Keratinocyte (primary cell): ENCODE results near the gene FURIN. TPM values are rescaled to one million over a fixed set of nuclear protein-coding genes. Genes with fewer than 3 reads are reported as not detected.

Experiments used
- DNase-seq: peaks from one replicate; pipeline ENCODE4 v3.0.0-alpha.2; 2011; ENCODE audit warnings: low read depth, missing footprints, low spot score
- FAIRE-seq: peaks from 2 replicates; lab custom pipeline; 2011; peaks lifted over from hg19 to GRCh38; lab: Jason Lieb, UNC
- H2AFZ ChIP-seq: 2 replicates; pipeline ENCODE4 v1.6.0; 2012; ENCODE audit warnings: low read length, control low read depth, inconsistent platforms; ENCODE audit not compliant: control insufficient read depth
- H3K27ac ChIP-seq: 2 replicates; pipeline ENCODE4 v1.5.1; 2011; ENCODE audit warnings: low read length; ENCODE audit not compliant: control insufficient read depth, insufficient read depth
- H3K27me3 ChIP-seq: 3 replicates; pipeline ENCODE4 v1.6.0; 2011; ENCODE audit warnings: low read length; ENCODE audit not compliant: control insufficient read depth, insufficient read depth; ENCODE audit errors: extremely low read depth
- H3K36me3 ChIP-seq, 2 experiments: 2 replicates in 1 of 2; 3 replicates in 1 of 2; pipeline ENCODE4 v1.5.1; 2011; ENCODE audit warnings: low read length in 2 of 2, mild to moderate bottlenecking in 1 of 2; ENCODE audit not compliant: control insufficient read depth in 2 of 2, insufficient read depth in 2 of 2; ENCODE audit errors: extremely low read depth in 1 of 2
- H3K4me1 ChIP-seq: 3 replicates; pipeline ENCODE4 v1.5.1; 2011; ENCODE audit warnings: low read length; ENCODE audit not compliant: control insufficient read depth, insufficient read depth; ENCODE audit errors: extremely low read depth
- H3K4me2 ChIP-seq: 3 replicates; pipeline ENCODE4 v1.6.0; 2011; ENCODE audit warnings: low read depth, low read length; ENCODE audit not compliant: control insufficient read depth, insufficient read depth; ENCODE audit errors: extremely low read depth
- H3K4me3 ChIP-seq, 3 experiments: fragments of 200-600 bp in 1 of 3; sonication (generic) in 1 of 3; 2 replicates in 2 of 3; 3 replicates in 1 of 3; pipeline ENCODE4 v1.5.1; 2011 to 2016; ENCODE audit warnings: low read length in 3 of 3, mild to moderate bottlenecking in 3 of 3, control low read depth in 2 of 3, inconsistent platforms in 1 of 3, low read depth in 1 of 3, mixed read lengths in 1 of 3, mixed run types in 1 of 3, moderate library complexity in 1 of 3; ENCODE audit not compliant: control insufficient read depth in 2 of 3, insufficient read depth in 2 of 3; ENCODE audit errors: extremely low read depth in 1 of 3
- H3K79me2 ChIP-seq: 2 replicates; pipeline ENCODE4 v1.6.0; 2012; ENCODE audit warnings: low read length; ENCODE audit not compliant: control insufficient read depth, insufficient read depth
- H3K9ac ChIP-seq: 3 replicates; pipeline ENCODE4 v1.6.0; 2011; ENCODE audit warnings: low read length; ENCODE audit not compliant: control insufficient read depth, insufficient read depth; ENCODE audit errors: extremely low read depth
- H3K9me1 ChIP-seq: 3 replicates; pipeline ENCODE4 v1.6.0; 2011; ENCODE audit warnings: low read length; ENCODE audit not compliant: control insufficient read depth, insufficient read depth; ENCODE audit errors: extremely low read depth
- H3K9me3 ChIP-seq: 2 replicates; pipeline ENCODE4 v1.5.1; 2012; ENCODE audit warnings: low read depth, low read length; ENCODE audit not compliant: control insufficient read depth
- H4K20me1 ChIP-seq: 3 replicates; pipeline ENCODE4 v1.6.0; 2011; ENCODE audit warnings: low read length; ENCODE audit not compliant: control insufficient read depth, insufficient read depth; ENCODE audit errors: extremely low read depth
- CTCF ChIP-seq, 3 experiments: IDR thresholded peaks in 1 of 3; conservative IDR thresholded peaks in 1 of 3; optimal IDR thresholded peaks in 1 of 3; 2 replicates in 2 of 3; 3 replicates in 1 of 3; pipeline versions ENCODE3 to v1.5.1; 2011; ENCODE audit warnings: low read length in 3 of 3, mild to moderate bottlenecking in 3 of 3, moderate library complexity in 2 of 3, control low read depth in 1 of 3, inconsistent platforms in 1 of 3; ENCODE audit not compliant: insufficient read depth in 2 of 3; ENCODE audit errors: extremely low read depth in 1 of 3
- EZH2 ChIP-seq: IDR thresholded peaks from one replicate; pipeline ENCODE4 v1.6.1; 2012; ENCODE audit warnings: inconsistent platforms, mild to moderate bottlenecking, low read length, moderate library complexity
- dilution Hi-C: fragments of 300-500 bp; cut with MboI; formaldehyde crosslinking; loops from one replicate; pipeline ENCODE4 v1.7.0; 2020; ENCODE audit warnings: low sequenced_read_pairs; ENCODE audit not compliant: extremely low pct_ligation_motif_present
- polyA plus RNA-seq, 5 experiments: library from polyadenylated mRNA; depleted of rRNA in 3 of 5; stranded (reverse) in 3 of 5; stranded (forward) in 1 of 5; unstranded in 1 of 5; fragments of >200 nt; gene quantifications; 1 replicate in 1 of 5; 2 replicates in 3 of 5; 3 replicates in 1 of 5; pipeline versions ENCODE4 v1.2.1 to v1.2.3, GENCODE V29; 2011 to 2012; ENCODE audit warnings: missing spikeins in 2 of 5, low read depth in 1 of 5, low replicate concordance in 1 of 5

The FURIN gene
- polyA plus RNA-seq, 1 donor (not counting 4 experiments of a cell fraction or from before 2014, with no cell fraction given): 22.8 TPM

DNA sequence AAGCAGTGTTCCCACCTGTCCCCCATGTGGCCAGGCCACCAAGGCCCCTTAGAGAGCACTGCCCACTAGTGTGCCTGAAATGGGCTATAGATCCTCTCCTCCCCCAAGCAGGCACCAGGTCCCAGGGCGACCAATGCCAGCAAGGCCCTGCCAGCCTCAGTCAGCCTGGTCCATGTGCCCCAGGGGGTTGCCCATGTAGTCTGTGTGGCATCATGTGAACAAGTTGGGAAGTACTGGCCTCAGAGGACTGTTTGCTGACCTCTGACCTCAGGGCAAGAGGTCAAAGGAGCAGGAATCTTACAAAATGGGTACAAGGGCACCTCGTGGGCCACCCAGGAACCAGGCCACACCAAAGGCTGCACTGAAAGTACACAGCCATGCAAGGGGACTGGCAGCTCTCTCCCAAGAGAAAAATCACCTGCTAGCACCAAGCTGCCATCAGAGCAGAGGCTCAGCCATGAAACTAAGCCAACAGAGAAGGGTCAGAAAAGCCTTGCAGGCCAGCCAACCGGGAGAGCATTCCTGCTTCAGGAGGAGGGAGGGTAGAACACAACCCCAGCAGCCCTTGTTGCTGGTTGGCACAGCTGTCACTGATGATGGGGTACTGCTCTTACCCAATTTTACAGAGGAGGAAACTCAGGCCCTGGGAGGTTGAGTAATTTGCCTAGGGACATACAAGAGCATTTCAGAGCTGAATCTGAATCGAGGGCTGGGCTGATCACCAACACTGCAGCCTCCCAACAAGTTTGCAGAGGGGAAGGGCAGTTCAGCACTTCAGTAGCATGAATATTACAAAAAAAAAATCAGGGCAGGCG, 5.2 kb upstream of the FURIN start:
- TF ChIP-seq EZH2 (no peak), CTCF (optimal IDR thresholded peaks at IDR 0.05 in 1 of 3, IDR thresholded peaks at IDR 0.05 in 1 of 3, conservative IDR thresholded peaks at IDR 0.05 in 1 of 3; ENCODE audit: extremely low read depth in 1 of 3, insufficient read depth in 2 of 3, low read length in 3 of 3) (no peak)
- H3K79me2 ChIP-seq: no peaks in the 10 kb centered on the region
- H3K27me3 ChIP-seq: no peaks in the 10 kb centered on the region
- no peaks in the 10 kb centered on the region for H4K20me1 ChIP-seq
- DNase-seq: peak; percentile 74
- no peaks in the 10 kb centered on the region for H3K9me3 ChIP-seq
- H3K9ac ChIP-seq: no peak overlapping the region
- H2AFZ ChIP-seq: no peak overlapping the region
- peaks cover 20% of the 10 kb centered on the region for H3K4me1 ChIP-seq
- FAIRE-seq: peak; percentile 39
- no peaks in the 10 kb centered on the region for H3K9me1 ChIP-seq
- H3K27ac ChIP-seq: no peak overlapping the region
- H3K4me3 ChIP-seq: no peak overlapping the region
- no peaks in the 10 kb centered on the region for H3K36me3 ChIP-seq
- peak overlapping the region; percentile 16 for H3K4me2 ChIP-seq
- dilution Hi-C loops: no loop called here

GRCh38 chr15:90863987-90864386, 4.4 kb upstream of the FURIN start:
- no peak overlapping the region for H3K9ac ChIP-seq
- peak overlapping the region; percentile 36 for H3K27ac ChIP-seq
- no peaks in the 10 kb centered on the region for H3K27me3 ChIP-seq
- FAIRE-seq: no peak
- H3K9me3 ChIP-seq: no peaks in the 10 kb centered on the region
- H3K36me3 ChIP-seq: no peaks in the 10 kb centered on the region
- no peaks in the 10 kb centered on the region for H3K79me2 ChIP-seq
- no peaks in the 10 kb centered on the region for H4K20me1 ChIP-seq
- TF ChIP-seq EZH2 (no peak), CTCF (optimal IDR thresholded peaks at IDR 0.05 in 1 of 3, IDR thresholded peaks at IDR 0.05 in 1 of 3, conservative IDR thresholded peaks at IDR 0.05 in 1 of 3; ENCODE audit: extremely low read depth in 1 of 3, insufficient read depth in 2 of 3, low read length in 3 of 3) (no peak)
- dilution Hi-C loops: no loop called here
- no peak for DNase-seq
- no peak overlapping the region for H2AFZ ChIP-seq
- H3K9me1 ChIP-seq: peaks cover under 1% of the 10 kb centered on the region
- H3K4me1 ChIP-seq: peaks cover 28% of the 10 kb centered on the region
- no peak overlapping the region for H3K4me3 ChIP-seq
- H3K4me2 ChIP-seq: peak overlapping the region; percentile 16
